Ramos (cell line): ENCODE measurements around the gene RPS29.

Experiments
- in situ Hi-C: fragments of 300-500 bp; cut with MboI; formaldehyde crosslinking; loops from one replicate; pipeline ENCODE4 v1.14.3; 2022; ENCODE audit warnings: low sequenced_read_pairs; ENCODE audit not compliant: unreplicated experiment

Gene RPS29

GRCh38 chr14:49553106-49553505, 33.1 kb downstream of the RPS29 start:
- in situ Hi-C loops = no loop called here

DNA sequence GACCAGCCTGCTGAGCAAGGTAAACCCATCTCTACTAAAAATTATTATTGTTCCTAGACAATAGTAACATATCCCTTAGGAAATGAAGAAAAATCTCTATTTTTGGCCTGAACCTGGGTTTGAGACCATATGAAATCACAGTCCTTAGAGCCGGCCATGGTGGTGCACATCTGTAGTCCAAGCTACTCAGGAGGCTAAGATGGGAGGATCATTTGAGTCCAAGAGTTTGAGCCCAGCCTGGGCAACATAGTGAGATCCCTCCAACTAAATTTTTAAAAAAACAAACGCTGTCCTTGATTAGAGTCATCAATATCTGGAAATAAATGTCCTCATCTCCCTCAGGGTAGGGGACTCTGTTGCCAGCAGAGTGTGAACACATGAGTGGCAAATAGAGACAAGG, 34.6 kb downstream of the RPS29 start:
- in situ Hi-C loops = no loop called here

- in situ Hi-C loops = no loop called here
These were observed 35.6 kb downstream of the RPS29 start for GRCh38 chr14:49550286-49551184.

DNA sequence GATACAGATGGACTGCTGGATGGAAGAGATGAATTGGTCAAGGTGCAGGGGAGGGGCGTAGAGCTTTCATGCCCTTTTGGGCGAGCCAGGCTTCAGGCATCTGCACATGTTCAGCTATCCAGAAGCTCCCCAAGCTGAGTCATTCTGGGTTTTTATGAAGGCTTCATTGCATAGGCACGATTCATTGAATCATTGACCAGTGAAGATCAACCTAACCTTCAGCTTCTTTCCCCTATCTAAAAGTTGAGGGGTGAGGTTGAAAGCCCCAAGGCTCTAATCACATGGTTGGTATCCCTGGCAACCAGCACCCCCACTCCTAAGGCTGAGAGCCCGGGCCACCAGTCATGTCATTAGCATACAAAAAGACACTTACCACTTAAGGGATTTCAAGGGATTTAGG, 36.3 kb downstream of the RPS29 start:
- in situ Hi-C loops = no loop called here

DNA sequence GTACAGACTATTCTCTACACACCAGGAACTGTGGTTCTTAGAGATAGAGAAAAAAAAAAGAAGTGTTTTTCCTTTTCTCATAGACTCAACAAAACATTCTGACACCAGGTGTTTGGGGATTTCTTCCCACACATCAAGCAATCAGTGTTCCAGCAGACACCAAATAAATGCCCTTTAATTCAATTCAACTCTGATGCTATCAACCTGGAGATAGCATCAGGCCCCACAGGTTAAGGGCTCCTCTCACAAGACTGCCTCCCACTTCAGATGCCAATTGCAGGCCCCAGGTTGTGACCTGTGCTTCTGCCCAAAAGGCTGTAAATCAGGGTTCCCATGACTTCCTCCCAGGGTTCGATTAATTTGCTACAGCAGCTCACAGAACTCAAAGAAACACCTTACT, 36.7 kb downstream of the RPS29 start:
- in situ Hi-C loops = no loop called here

- in situ Hi-C loops = no loop called here
These were observed 39.4 kb downstream of the RPS29 start for GRCh38 chr14:49546766-49547165.

GRCh38 chr14:49545716-49546115, 40.5 kb downstream of the RPS29 start:
- in situ Hi-C loops = no loop called here

- in situ Hi-C loops = no loop called here
These were observed 41.1 kb downstream of the RPS29 start for GRCh38 chr14:49545071-49545470.

DNA sequence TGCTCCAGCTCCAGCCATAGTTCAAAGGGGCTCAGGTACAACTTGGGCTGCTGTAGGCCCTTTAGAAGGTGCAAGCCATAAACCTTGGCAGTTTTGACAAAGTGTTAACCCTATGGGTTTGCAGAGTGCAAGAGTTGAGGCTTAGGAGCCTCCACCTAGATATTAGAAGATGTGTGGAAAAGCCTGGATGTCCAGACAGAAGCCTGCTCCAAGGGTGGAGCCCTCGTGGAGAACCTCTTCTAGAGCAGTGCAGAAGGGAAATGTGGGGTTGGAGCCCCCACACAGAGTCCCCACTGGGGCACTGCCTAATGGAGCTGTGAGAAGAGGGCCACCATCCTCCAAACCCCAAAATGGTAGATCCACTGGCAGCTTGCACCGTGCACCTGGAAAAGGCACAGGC, 45.1 kb downstream of the RPS29 start:
- in situ Hi-C loops = no loop called here

GRCh38 chr14:49538852-49539251, 47.3 kb downstream of the RPS29 start:
- in situ Hi-C loops = no loop called here
